Left ventricle myocardium inferior (tissue), 1 donor: ENCODE measurements around the gene ERCC1. TPM values are rescaled to one million over a fixed set of nuclear protein-coding genes. Genes with fewer than 3 reads are reported as not detected.
"Not testable (repeated sequence)": the region's sequence is repeated elsewhere in the genome, so short reads cannot be mapped to it uniquely, and the experiment has no call there.

Source experiments
- DNase-seq: peaks from one replicate; pipeline ENCODE4 v3.0.0-alpha.2; 2020
- H3K27ac ChIP-seq: fragments of 200-600 bp; replicated peaks from 2 replicates; pipeline ENCODE4 v1.8.0; 2021
- H3K27me3 ChIP-seq: fragments of 200-600 bp; 2 replicates; pipeline ENCODE4 v1.8.0; 2021; ENCODE audit warnings: low read depth
- H3K36me3 ChIP-seq: fragments of 200-600 bp; 2 replicates; pipeline ENCODE4 v1.8.0; 2021
- H3K4me1 ChIP-seq: fragments of 200-600 bp; 2 replicates; pipeline ENCODE4 v1.8.0; 2021
- H3K4me3 ChIP-seq: fragments of 200-600 bp; 2 replicates; pipeline ENCODE4 v1.8.0; 2021; ENCODE audit warnings: mild to moderate bottlenecking, moderate library complexity
- H3K9me3 ChIP-seq: fragments of 200-600 bp; replicated peaks from 2 replicates; pipeline ENCODE4 v1.8.0; 2021
- intact Hi-C: fragments of 100-400 bp; cut with micrococcal nuclease; formaldehyde crosslinking; loops from one replicate; pipeline ENCODE4 v1.11.0; 2022
- total RNA-seq: library from RNA; stranded (reverse); fragmentation: NEBNext Ultra II Directional; extraction: Animal tissue kit (Norgen Biotek cat#: 25700); gene quantifications from one replicate; pipeline ENCODE4 v1.2.1, GENCODE V29; 2021
- TF ChIP-seq, protein P1 (sequence below): fragments of 200-600 bp; IDR thresholded peaks from 2 replicates; pipeline ENCODE4 v1.8.0; 2021; ENCODE audit warnings: antibody characterized with exemption, mild to moderate bottlenecking, borderline replicate concordance
- donor health status: DM: no; HTN: yes; CAD: no; lungs with severe emphysema.

The ERCC1 gene
- total RNA-seq, 1 donor from 2014 or later: 108 TPM

GRCh38 chr19:45439190-45439568 is 15.5 kb upstream of the ERCC1 start:
- TF ChIP-seq, protein P1, sequence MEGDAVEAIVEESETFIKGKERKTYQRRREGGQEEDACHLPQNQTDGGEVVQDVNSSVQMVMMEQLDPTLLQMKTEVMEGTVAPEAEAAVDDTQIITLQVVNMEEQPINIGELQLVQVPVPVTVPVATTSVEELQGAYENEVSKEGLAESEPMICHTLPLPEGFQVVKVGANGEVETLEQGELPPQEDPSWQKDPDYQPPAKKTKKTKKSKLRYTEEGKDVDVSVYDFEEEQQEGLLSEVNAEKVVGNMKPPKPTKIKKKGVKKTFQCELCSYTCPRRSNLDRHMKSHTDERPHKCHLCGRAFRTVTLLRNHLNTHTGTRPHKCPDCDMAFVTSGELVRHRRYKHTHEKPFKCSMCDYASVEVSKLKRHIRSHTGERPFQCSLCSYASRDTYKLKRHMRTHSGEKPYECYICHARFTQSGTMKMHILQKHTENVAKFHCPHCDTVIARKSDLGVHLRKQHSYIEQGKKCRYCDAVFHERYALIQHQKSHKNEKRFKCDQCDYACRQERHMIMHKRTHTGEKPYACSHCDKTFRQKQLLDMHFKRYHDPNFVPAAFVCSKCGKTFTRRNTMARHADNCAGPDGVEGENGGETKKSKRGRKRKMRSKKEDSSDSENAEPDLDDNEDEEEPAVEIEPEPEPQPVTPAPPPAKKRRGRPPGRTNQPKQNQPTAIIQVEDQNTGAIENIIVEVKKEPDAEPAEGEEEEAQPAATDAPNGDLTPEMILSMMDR: no peak
- Histone ChIP-seq H3K9me3 (no peaks in the 10 kb centered on the region), H3K27ac (peak overlapping the region; percentile 98), H3K27me3 (no peaks in the 10 kb centered on the region), H3K4me3 (peak overlapping the region; percentile 82), H3K4me1 (peaks cover 35% of the 10 kb centered on the region), H3K36me3 (no peaks in the 10 kb centered on the region)
- no peak for DNase-seq
- intact Hi-C loops: loop anchor here (1.0 kb wide), 1 partner anchor 39 kb away; no protein-coding TSS in a partner anchor

DNA sequence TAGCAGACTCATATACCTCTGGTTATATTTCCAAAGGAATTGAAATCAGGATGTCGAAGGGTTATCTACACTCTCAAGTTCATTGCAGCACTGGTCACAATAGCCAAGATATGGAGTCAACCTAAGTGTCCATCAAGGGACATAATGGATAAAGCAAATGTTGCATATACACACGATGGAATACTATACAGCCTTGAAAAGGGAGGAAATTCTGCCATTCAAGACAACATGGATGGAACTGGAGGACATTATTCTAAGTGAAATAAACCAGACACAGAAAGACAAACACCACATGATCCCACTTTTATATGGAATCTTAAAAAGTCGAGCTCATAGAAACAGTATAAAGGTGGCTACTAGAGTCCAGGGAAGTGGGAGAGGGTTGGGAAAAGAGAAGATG is 13.6 kb upstream of the ERCC1 start:
- intact Hi-C loops: no loop called here
- TF ChIP-seq, protein P1: no peak
- Histone ChIP-seq H3K9me3 (no peaks in the 10 kb centered on the region), H3K36me3 (no peaks in the 10 kb centered on the region), H3K27me3 (no peaks in the 10 kb centered on the region), H3K4me1 (peaks cover 21% of the 10 kb centered on the region), H3K27ac (no peak overlapping the region), H3K4me3 (no peak overlapping the region)
- DNase-seq: no peak

GRCh38 chr19:45432543-45432942 is 8.8 kb upstream of the ERCC1 start:
- H3K36me3 ChIP-seq, DNase-seq, H3K27me3 ChIP-seq, H3K9me3 ChIP-seq, H3K27ac ChIP-seq, H3K4me3 ChIP-seq, intact Hi-C loops: not testable (repeated sequence)
- H3K4me1 ChIP-seq: peaks cover 22% of the 10 kb centered on the region

DNA sequence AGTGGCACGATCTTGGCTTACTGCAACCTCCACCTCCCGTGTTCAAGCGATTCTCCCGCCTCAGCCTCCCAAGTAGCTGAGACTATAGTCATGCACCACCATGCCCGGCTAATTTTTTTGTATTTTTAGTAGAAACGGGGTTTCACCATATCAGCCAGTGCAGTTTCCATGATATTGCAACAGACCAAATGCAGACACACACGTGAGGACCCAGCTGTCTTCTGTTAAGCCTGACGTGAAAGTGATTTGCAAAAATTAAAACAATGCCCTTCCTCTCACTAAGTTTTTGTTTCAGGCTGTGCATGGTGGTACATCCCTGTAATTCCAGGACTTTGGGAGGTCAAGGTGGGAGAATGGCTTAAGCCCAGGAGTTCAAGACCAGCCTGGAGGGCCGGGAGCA is 7.3 kb upstream of the ERCC1 start:
- H3K36me3 ChIP-seq, intact Hi-C loops, H3K27me3 ChIP-seq, H3K27ac ChIP-seq, H3K4me3 ChIP-seq, DNase-seq, H3K9me3 ChIP-seq: not testable (repeated sequence)
- peaks cover 26% of the 10 kb centered on the region for H3K4me1 ChIP-seq

DNA sequence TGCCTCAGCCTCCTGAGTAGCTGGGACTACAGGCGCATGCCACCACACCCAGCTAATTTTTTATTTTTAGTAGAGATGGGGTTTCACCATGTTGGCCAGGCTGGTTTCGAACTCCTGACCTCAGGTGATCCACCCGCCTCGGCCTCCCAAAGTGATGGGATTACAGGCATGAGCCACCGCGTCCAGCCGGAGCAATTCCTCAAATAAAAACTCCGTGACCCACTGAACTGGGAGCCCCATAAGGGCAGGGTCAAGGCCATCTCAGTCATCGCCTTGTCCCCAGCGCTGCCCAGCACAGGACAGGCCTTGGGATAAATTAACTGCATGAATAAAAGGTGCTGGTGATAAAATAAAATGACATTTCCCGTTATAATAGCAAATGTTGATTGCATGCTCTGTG is 6.2 kb upstream of the ERCC1 start:
- intact Hi-C loops, H3K36me3 ChIP-seq, H3K4me3 ChIP-seq, DNase-seq, H3K9me3 ChIP-seq, H3K27me3 ChIP-seq: not testable (repeated sequence)
- Histone ChIP-seq H3K27ac (peak overlapping the region; percentile 85), H3K4me1 (peaks cover 34% of the 10 kb centered on the region)

DNA sequence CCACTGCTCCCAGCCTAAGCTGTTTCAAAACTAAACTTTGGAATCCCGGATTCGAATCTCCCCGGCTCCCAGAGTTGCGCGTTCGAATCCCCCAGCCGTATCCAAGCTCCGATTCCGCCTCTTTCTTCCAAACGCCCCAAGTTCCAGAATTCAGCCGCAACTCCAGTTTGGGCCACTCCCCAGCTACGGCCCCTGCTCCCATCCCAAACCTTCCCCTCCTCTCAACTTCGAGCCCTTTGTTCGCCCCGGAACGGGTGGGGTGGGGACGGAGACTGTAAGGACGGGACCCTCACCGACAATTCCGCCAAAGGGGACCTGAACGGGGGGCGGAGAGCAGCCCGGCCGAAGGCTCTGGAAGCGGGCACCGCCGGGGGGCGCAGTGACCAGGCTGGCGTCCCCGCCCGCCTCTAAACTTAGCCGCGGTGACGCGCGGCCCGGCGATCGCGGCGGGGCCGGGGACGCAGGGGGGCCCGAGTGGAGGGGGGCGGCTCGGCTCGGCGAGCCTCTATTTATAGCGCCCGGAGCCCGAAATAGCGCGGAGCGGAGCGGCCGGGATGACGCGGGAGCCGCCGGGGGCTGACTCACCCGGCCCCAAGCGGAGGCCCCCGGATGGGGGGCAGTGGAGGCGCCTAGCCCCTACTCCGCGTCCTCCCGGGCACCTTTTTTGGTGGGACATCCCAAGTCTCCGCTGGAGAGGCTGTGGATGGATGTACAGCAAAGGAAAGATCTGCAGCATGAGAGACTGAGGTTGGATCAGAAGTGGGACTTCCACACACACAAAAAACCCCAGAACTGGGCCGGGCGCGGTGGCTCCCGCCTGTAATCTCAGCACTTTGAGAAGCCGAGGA is 4.9 kb upstream of the ERCC1 start:
- H3K27ac ChIP-seq: peak overlapping the region; percentile 85
- intact Hi-C loops: no loop called here
- H3K9me3 ChIP-seq: no peaks in the 10 kb centered on the region
- TF ChIP-seq, protein P1: peak; percentile 57
- H3K36me3 ChIP-seq: no peaks in the 10 kb centered on the region
- H3K4me3 ChIP-seq: peak overlapping the region; percentile 67
- H3K4me1 ChIP-seq: peaks cover 46% of the 10 kb centered on the region
- no peaks in the 10 kb centered on the region for H3K27me3 ChIP-seq
- peak; percentile 70 for DNase-seq

- peak; percentile 71 for DNase-seq
- TF ChIP-seq, protein P1: no peak
- Histone ChIP-seq H3K4me1 (peaks cover 59% of the 10 kb centered on the region), H3K27me3 (no peaks in the 10 kb centered on the region), H3K27ac (peak overlapping the region; percentile 92), H3K36me3 (peaks cover 13% of the 10 kb centered on the region), H3K9me3 (no peaks in the 10 kb centered on the region), H3K4me3 (peak overlapping the region; percentile 70)
- intact Hi-C loops: no loop called here
These were observed 708 bp upstream of the ERCC1 start for GRCh38 chr19:45424191-45425058.
